ENCODE data around the gene CCDC60. TPM values are rescaled to one million over a fixed set of nuclear protein-coding genes. Genes with fewer than 3 reads are reported as not detected.

The CCDC60 gene
- total RNA-seq, 1 donor, result not detected

- H3K27me3 ChIP-seq (ENCODE audit: insufficient read depth, low read length), result no peaks in the 10 kb centered on the region
Observed at GRCh38 chr12:119468296-119468695, 133.8 kb downstream of the CCDC60 start.

GRCh38 chr12:119475650-119476049 lies 141.1 kb downstream of the CCDC60 start:
- Histone ChIP-seq H3K4me1 (ENCODE audit: insufficient read depth, low read length) (no peaks in the 10 kb centered on the region), H3K27me3 (ENCODE audit: insufficient read depth, low read length) (peaks cover 3% of the 10 kb centered on the region), H3K9me3 (ENCODE audit: low read depth, low read length) (no peaks in the 10 kb centered on the region), H3K4me3 (ENCODE audit: low read length) (no peak overlapping the region)

More at GRCh38 chr12:119468296-119468695, 133.8 kb downstream of the CCDC60 start:
- Histone ChIP-seq H3K4me1 (ENCODE audit: insufficient read depth, low read length) (no peaks in the 10 kb centered on the region), H3K4me3 (ENCODE audit: low read length) (no peak overlapping the region), H3K9me3 (ENCODE audit: low read depth, low read length) (no peaks in the 10 kb centered on the region)

GRCh38 chr12:119476951-119477350 lies 142.4 kb downstream of the CCDC60 start:
- Histone ChIP-seq H3K4me3 (ENCODE audit: low read length) (no peak overlapping the region), H3K4me1 (ENCODE audit: insufficient read depth, low read length) (no peaks in the 10 kb centered on the region), H3K27me3 (ENCODE audit: insufficient read depth, low read length) (peaks cover 3% of the 10 kb centered on the region), H3K9me3 (ENCODE audit: low read depth, low read length) (no peaks in the 10 kb centered on the region)

- H3K27me3 ChIP-seq (ENCODE audit: insufficient read depth, low read length), result peaks cover 3% of the 10 kb centered on the region
- H3K4me1 ChIP-seq (ENCODE audit: insufficient read depth, low read length), result no peaks in the 10 kb centered on the region
- no peaks in the 10 kb centered on the region for H3K9me3 ChIP-seq (ENCODE audit: low read depth, low read length)
- no peak overlapping the region for H3K4me3 ChIP-seq (ENCODE audit: low read length)
Observed at GRCh38 chr12:119479121-119479561, 144.6 kb downstream of the CCDC60 start.

- Histone ChIP-seq H3K4me3 (ENCODE audit: low read length) (no peak overlapping the region), H3K4me1 (ENCODE audit: insufficient read depth, low read length) (no peaks in the 10 kb centered on the region), H3K27me3 (ENCODE audit: insufficient read depth, low read length) (no peaks in the 10 kb centered on the region), H3K9me3 (ENCODE audit: low read depth, low read length) (no peaks in the 10 kb centered on the region)
Observed at GRCh38 chr12:119480551-119480950, 146.0 kb downstream of the CCDC60 start.

- H3K4me3 ChIP-seq (ENCODE audit: low read length), result no peak overlapping the region
- no peaks in the 10 kb centered on the region for H3K27me3 ChIP-seq (ENCODE audit: insufficient read depth, low read length)
- H3K9me3 ChIP-seq (ENCODE audit: low read depth, low read length), result no peaks in the 10 kb centered on the region
- no peaks in the 10 kb centered on the region for H3K4me1 ChIP-seq (ENCODE audit: insufficient read depth, low read length)
Observed at GRCh38 chr12:119486599-119487154, 152.1 kb downstream of the CCDC60 start.

GRCh38 chr12:119491814-119492213 lies 157.3 kb downstream of the CCDC60 start:
- H3K4me1 ChIP-seq (ENCODE audit: insufficient read depth, low read length), result no peaks in the 10 kb centered on the region
- H3K9me3 ChIP-seq (ENCODE audit: low read depth, low read length), result no peaks in the 10 kb centered on the region
- H3K4me3 ChIP-seq (ENCODE audit: low read length), result no peak overlapping the region
- no peaks in the 10 kb centered on the region for H3K27me3 ChIP-seq (ENCODE audit: insufficient read depth, low read length)

- H3K9me3 ChIP-seq (ENCODE audit: low read depth, low read length), result no peaks in the 10 kb centered on the region
- no peak overlapping the region for H3K4me3 ChIP-seq (ENCODE audit: low read length)
- no peaks in the 10 kb centered on the region for H3K4me1 ChIP-seq (ENCODE audit: insufficient read depth, low read length)
- no peaks in the 10 kb centered on the region for H3K27me3 ChIP-seq (ENCODE audit: insufficient read depth, low read length)
Observed at GRCh38 chr12:119500209-119500608, 165.7 kb downstream of the CCDC60 start.

GRCh38 chr12:119501052-119501451 lies 166.5 kb downstream of the CCDC60 start:
- Histone ChIP-seq H3K9me3 (ENCODE audit: low read depth, low read length) (no peaks in the 10 kb centered on the region), H3K4me1 (ENCODE audit: insufficient read depth, low read length) (no peaks in the 10 kb centered on the region), H3K27me3 (ENCODE audit: insufficient read depth, low read length) (no peaks in the 10 kb centered on the region), H3K4me3 (ENCODE audit: low read length) (no peak overlapping the region)

- Histone ChIP-seq H3K9me3 (ENCODE audit: low read depth, low read length) (no peaks in the 10 kb centered on the region), H3K4me1 (ENCODE audit: insufficient read depth, low read length) (no peaks in the 10 kb centered on the region), H3K4me3 (ENCODE audit: low read length) (no peak overlapping the region), H3K27me3 (ENCODE audit: insufficient read depth, low read length) (no peaks in the 10 kb centered on the region)
Observed at GRCh38 chr12:119505001-119505400, 170.5 kb downstream of the CCDC60 start.

- no peak overlapping the region for H3K4me3 ChIP-seq (ENCODE audit: low read length)
- no peaks in the 10 kb centered on the region for H3K27me3 ChIP-seq (ENCODE audit: insufficient read depth, low read length)
- H3K4me1 ChIP-seq (ENCODE audit: insufficient read depth, low read length), result no peaks in the 10 kb centered on the region
- H3K9me3 ChIP-seq (ENCODE audit: low read depth, low read length), result no peaks in the 10 kb centered on the region
Observed at GRCh38 chr12:119512772-119513497, 178.4 kb downstream of the CCDC60 start.

GRCh38 chr12:119528241-119528640 lies 193.7 kb downstream of the CCDC60 start:
- no peaks in the 10 kb centered on the region for H3K4me1 ChIP-seq (ENCODE audit: insufficient read depth, low read length)
- no peak overlapping the region for H3K4me3 ChIP-seq (ENCODE audit: low read length)
- no peaks in the 10 kb centered on the region for H3K27me3 ChIP-seq (ENCODE audit: insufficient read depth, low read length)
- no peaks in the 10 kb centered on the region for H3K9me3 ChIP-seq (ENCODE audit: low read depth, low read length)

GRCh38 chr12:119540476-119540875 lies 205.9 kb downstream of the CCDC60 start:
- H3K4me1 ChIP-seq (ENCODE audit: insufficient read depth, low read length), result no peaks in the 10 kb centered on the region
- H3K9me3 ChIP-seq (ENCODE audit: low read depth, low read length), result no peaks in the 10 kb centered on the region
- H3K27me3 ChIP-seq (ENCODE audit: insufficient read depth, low read length), result no peaks in the 10 kb centered on the region
- no peak overlapping the region for H3K4me3 ChIP-seq (ENCODE audit: low read length)

GRCh38 chr12:119544765-119545625 lies 210.5 kb downstream of the CCDC60 start:
- no peak overlapping the region for H3K4me3 ChIP-seq (ENCODE audit: low read length)
- H3K4me1 ChIP-seq (ENCODE audit: insufficient read depth, low read length), result no peaks in the 10 kb centered on the region
- no peaks in the 10 kb centered on the region for H3K9me3 ChIP-seq (ENCODE audit: low read depth, low read length)
- peaks cover 4% of the 10 kb centered on the region for H3K27me3 ChIP-seq (ENCODE audit: insufficient read depth, low read length)

GRCh38 chr12:119546340-119546739 lies 211.8 kb downstream of the CCDC60 start:
- Histone ChIP-seq H3K4me1 (ENCODE audit: insufficient read depth, low read length) (no peaks in the 10 kb centered on the region), H3K4me3 (ENCODE audit: low read length) (no peak overlapping the region), H3K27me3 (ENCODE audit: insufficient read depth, low read length) (peaks cover 4% of the 10 kb centered on the region), H3K9me3 (ENCODE audit: low read depth, low read length) (no peaks in the 10 kb centered on the region)

All from mononuclear cell (primary cell).